ENCODE measurements around the gene MTA3.

DNA sequence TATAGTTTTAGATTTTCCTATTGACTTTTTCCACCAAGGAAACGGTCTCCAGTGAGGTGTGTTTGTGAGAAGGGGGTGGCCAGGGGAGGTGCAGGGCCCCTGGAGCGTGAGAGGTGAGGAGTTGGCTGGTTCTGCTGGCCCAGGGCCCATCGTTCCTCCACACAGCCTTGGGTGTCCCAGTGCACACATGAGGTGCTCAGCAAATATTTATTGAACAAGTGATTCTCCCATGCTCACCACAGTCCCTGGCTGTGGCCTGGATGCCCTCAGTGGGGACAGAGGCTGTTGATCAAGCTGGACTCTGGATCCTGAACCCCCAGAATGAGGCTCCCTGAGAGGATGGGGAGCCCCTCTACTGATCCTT is 219.0 kb downstream of the MTA3 start:
- no peak for TF ChIP-seq CHD1 (IDR thresholded peaks at IDR 0.05; ENCODE audit: low read depth, low read length)
- TF ChIP-seq, protein P1, sequence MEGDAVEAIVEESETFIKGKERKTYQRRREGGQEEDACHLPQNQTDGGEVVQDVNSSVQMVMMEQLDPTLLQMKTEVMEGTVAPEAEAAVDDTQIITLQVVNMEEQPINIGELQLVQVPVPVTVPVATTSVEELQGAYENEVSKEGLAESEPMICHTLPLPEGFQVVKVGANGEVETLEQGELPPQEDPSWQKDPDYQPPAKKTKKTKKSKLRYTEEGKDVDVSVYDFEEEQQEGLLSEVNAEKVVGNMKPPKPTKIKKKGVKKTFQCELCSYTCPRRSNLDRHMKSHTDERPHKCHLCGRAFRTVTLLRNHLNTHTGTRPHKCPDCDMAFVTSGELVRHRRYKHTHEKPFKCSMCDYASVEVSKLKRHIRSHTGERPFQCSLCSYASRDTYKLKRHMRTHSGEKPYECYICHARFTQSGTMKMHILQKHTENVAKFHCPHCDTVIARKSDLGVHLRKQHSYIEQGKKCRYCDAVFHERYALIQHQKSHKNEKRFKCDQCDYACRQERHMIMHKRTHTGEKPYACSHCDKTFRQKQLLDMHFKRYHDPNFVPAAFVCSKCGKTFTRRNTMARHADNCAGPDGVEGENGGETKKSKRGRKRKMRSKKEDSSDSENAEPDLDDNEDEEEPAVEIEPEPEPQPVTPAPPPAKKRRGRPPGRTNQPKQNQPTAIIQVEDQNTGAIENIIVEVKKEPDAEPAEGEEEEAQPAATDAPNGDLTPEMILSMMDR (IDR thresholded peaks at IDR 0.05; ENCODE audit: control extremely low read depth in 1 of 3, insufficient read depth in 1 of 3, low read depth in 1 of 3, low read length in 3 of 3), result no peak
- no peak for TF ChIP-seq NANOG (IDR thresholded peaks at IDR 0.05; ENCODE audit: insufficient read depth, low read depth, low read length, poor library complexity, severe bottlenecking)
- TF ChIP-seq, protein P2, sequence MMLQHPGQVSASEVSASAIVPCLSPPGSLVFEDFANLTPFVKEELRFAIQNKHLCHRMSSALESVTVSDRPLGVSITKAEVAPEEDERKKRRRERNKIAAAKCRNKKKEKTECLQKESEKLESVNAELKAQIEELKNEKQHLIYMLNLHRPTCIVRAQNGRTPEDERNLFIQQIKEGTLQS (IDR thresholded peaks at IDR 0.05; ENCODE audit: insufficient read depth, low read depth, low read length), result no peak
- TF ChIP-seq, protein P3, sequence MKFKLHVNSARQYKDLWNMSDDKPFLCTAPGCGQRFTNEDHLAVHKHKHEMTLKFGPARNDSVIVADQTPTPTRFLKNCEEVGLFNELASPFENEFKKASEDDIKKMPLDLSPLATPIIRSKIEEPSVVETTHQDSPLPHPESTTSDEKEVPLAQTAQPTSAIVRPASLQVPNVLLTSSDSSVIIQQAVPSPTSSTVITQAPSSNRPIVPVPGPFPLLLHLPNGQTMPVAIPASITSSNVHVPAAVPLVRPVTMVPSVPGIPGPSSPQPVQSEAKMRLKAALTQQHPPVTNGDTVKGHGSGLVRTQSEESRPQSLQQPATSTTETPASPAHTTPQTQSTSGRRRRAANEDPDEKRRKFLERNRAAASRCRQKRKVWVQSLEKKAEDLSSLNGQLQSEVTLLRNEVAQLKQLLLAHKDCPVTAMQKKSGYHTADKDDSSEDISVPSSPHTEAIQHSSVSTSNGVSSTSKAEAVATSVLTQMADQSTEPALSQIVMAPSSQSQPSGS (IDR thresholded peaks at IDR 0.05; ENCODE audit: low read length), result no peak
- no peak for TF ChIP-seq EZH2 (IDR thresholded peaks at IDR 0.05; ENCODE audit: low read depth, low read length, severe bottlenecking)
- TF ChIP-seq RAD21 (IDR thresholded peaks at IDR 0.05 in 1 of 2, conservative IDR thresholded peaks at IDR 0.05 in 1 of 2; ENCODE audit: low read depth in 2 of 2, low read length in 2 of 2), result no peak
- no peak for TF ChIP-seq GABPA (IDR thresholded peaks at IDR 0.05; ENCODE audit: borderline replicate concordance, insufficient read depth, low read length)
- TF ChIP-seq, protein P4, sequence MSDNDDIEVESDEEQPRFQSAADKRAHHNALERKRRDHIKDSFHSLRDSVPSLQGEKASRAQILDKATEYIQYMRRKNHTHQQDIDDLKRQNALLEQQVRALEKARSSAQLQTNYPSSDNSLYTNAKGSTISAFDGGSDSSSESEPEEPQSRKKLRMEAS (IDR thresholded peaks at IDR 0.05), result no peak

Data from H1 (cell line).